Right lobe of liver (tissue), 6 donors: ENCODE data around the gene DSCAML1. TPM values are rescaled to one million over a fixed set of nuclear protein-coding genes. Genes with fewer than 3 reads are reported as not detected.

ENCODE experiments used
- ATAC-seq, 4 donors: fragments of 200-7000 bp; cut with Tn5 transposase; one replicate each; pipeline ENCODE4 v1.9.1; 2020; ENCODE audit warnings: mild to moderate bottlenecking in 4 of 4, moderate library complexity in 4 of 4
- DNase-seq, 3 donors: peaks; one replicate each; pipeline ENCODE4 v3.0.0-alpha.2; 2020
- H3K27ac ChIP-seq, 3 donors: fragments of 200-600 bp; one replicate each; pipeline ENCODE4 v1.8.0; 2022
- H3K27me3 ChIP-seq, 2 donors: fragments of 200-600 bp; one replicate each; pipeline ENCODE4 v1.8.0; 2022
- H3K36me3 ChIP-seq, 4 donors: fragments of 200-600 bp; sonication (generic) in 1 of 4; one replicate each; pipeline versions ENCODE4 v1.5.1 to v1.8.0; 2017 to 2022; ENCODE audit warnings: control low read depth in 1 of 4
- H3K4me1 ChIP-seq, 4 donors: fragments of 200-600 bp; sonication (generic) in 1 of 4; one replicate each; pipeline versions ENCODE4 v1.5.1 to v1.8.0; 2017 to 2022; ENCODE audit warnings: control low read depth in 1 of 4
- H3K4me3 ChIP-seq, 3 donors: fragments of 200-600 bp; one replicate each; pipeline ENCODE4 v1.8.0; 2022
- H3K9me3 ChIP-seq, 4 donors: fragments of 200-600 bp; sonication (generic) in 1 of 4; one replicate each; pipeline versions ENCODE4 v1.5.1 to v1.8.0; 2017 to 2022; ENCODE audit warnings: control low read depth in 1 of 4
- CTCF ChIP-seq, 4 donors: fragments of 200-600 bp in 3 of 4; fragments of 450-650 bp in 1 of 4; IDR thresholded peaks; one replicate each; pipeline versions ENCODE4 v1.5.1 to v1.8.0; 2016 to 2022; ENCODE audit warnings: antibody characterized with exemption in 4 of 4, mild to moderate bottlenecking in 2 of 4
- POLR2A ChIP-seq: fragments of 450-650 bp; IDR thresholded peaks from one replicate; pipeline ENCODE4 v1.6.1; 2017; ENCODE audit warnings: antibody characterized with exemption, mild to moderate bottlenecking
- WGBS: methylation state at CpG from one replicate; pipeline ENCODE4 v1.1.6; 2018; ENCODE audit warnings: low coverage, low lambda C conversion rate; ENCODE audit not compliant: insufficient coverage; ENCODE audit errors: missing lambda C conversion rate; 5-methylcytosine and 5-hydroxymethylcytosine counted together
- intact Hi-C, 2 donors: fragments of 100-400 bp; cut with DNase I; formaldehyde crosslinking; loops; one replicate each; pipeline versions ENCODE4 v1.11.2 to v1.14.1; 2022
- total RNA-seq, 6 experiments: library from RNA; depleted of rRNA in 2 of 6; stranded (reverse); fragments of >200 nt in 2 of 6; fragmentation: NEBNext Ultra II Directional in 3 of 6; extraction: Animal tissue kit (Norgen Biotek cat#: 25700) in 3 of 6; gene quantifications; one replicate each; pipeline versions ENCODE4 v1.1.0 to v1.2.4, GENCODE V29; 2016 to 2023
- donor health status: DM: no; HTN: yes; CAD: no.
- donor health status: DM: no; HTN: no; CAD: no.
- donor health status: DM: no; HTN: no; CAD: no.
- donor health status: DM: no; HTN: yes; CAD: no.
- donor health status: DM: no; HTN: yes; CAD: no.

Gene DSCAML1
- total RNA-seq, 6 experiments from 2014 or later = 0.06 to 0.92 (median 0.22) TPM; not detected in 1

- Histone ChIP-seq H3K27me3 (no peaks in the 10 kb centered on the region), H3K27ac (no peak overlapping the region), H3K36me3 (no peaks in the 10 kb centered on the region), H3K4me1 (no peaks in the 10 kb centered on the region), H3K9me3 (no peaks in the 10 kb centered on the region), H3K4me3 (no peak overlapping the region)
- intact Hi-C loops = no loop called here
- ATAC-seq (no peak), DNase-seq (no peak)
- TF ChIP-seq CTCF (IDR thresholded peaks at IDR 0.05) (no peak), POLR2A (no peak)
- WGBS = 70% methylated on average over 3 of the region's 5 CpGs
These were observed 178.6 kb downstream of the DSCAML1 start for GRCh38 chr11:117618302-117618981.

GRCh38 chr11:117616979-117617378 lies 180.0 kb downstream of the DSCAML1 start:
- H3K36me3 ChIP-seq = no peaks in the 10 kb centered on the region
- intact Hi-C loops = no loop called here
- DNase-seq = no peak
- H3K4me1 ChIP-seq = no peaks in the 10 kb centered on the region
- no CpG with 5 or more reads among the region's 3 CpGs for WGBS
- H3K27ac ChIP-seq = no peak overlapping the region
- no peaks in the 10 kb centered on the region for H3K27me3 ChIP-seq
- TF ChIP-seq POLR2A (no peak), CTCF (IDR thresholded peaks at IDR 0.05) (no peak)
- no peaks in the 10 kb centered on the region for H3K9me3 ChIP-seq
- H3K4me3 ChIP-seq = no peak overlapping the region
- no peak for ATAC-seq

GRCh38 chr11:117614728-117615127 lies 182.3 kb downstream of the DSCAML1 start:
- ATAC-seq = no peak
- 86% methylated on average over 1 of the region's 3 CpGs for WGBS
- Histone ChIP-seq H3K27ac (no peak overlapping the region), H3K27me3 (no peaks in the 10 kb centered on the region), H3K36me3 (no peaks in the 10 kb centered on the region), H3K4me3 (no peak overlapping the region), H3K4me1 (no peaks in the 10 kb centered on the region), H3K9me3 (no peaks in the 10 kb centered on the region)
- TF ChIP-seq POLR2A (no peak), CTCF (IDR thresholded peaks at IDR 0.05) (no peak)
- no peak for DNase-seq
- intact Hi-C loops = no loop called here

GRCh38 chr11:117613521-117613920 lies 183.5 kb downstream of the DSCAML1 start:
- 39% methylated on average over 5 of the region's 6 CpGs for WGBS

More at GRCh38 chr11:117613521-117613920, 183.5 kb downstream of the DSCAML1 start:
- H3K36me3 ChIP-seq = no peaks in the 10 kb centered on the region
- TF ChIP-seq CTCF (IDR thresholded peaks at IDR 0.05) (no peak), POLR2A (no peak)
- no peaks in the 10 kb centered on the region for H3K4me1 ChIP-seq
- H3K27me3 ChIP-seq = no peaks in the 10 kb centered on the region
- H3K9me3 ChIP-seq = no peaks in the 10 kb centered on the region
- ATAC-seq (no peak), DNase-seq (no peak)
- intact Hi-C loops = no loop called here
- H3K27ac ChIP-seq = no peak overlapping the region
- no peak overlapping the region for H3K4me3 ChIP-seq
